Frontal cortex (tissue), 4 donors: Measurements from ENCODE around the gene MFSD12. TPM values are rescaled to one million over a fixed set of nuclear protein-coding genes. Genes with fewer than 3 reads are reported as not detected.
"Not testable (repeated sequence)": the region's sequence is repeated elsewhere in the genome, so short reads cannot be mapped to it uniquely, and the experiment has no call there.

Source experiments
- DNase-seq, 2 donors: peaks; one replicate each; pipeline ENCODE4 v3.0.0; 2012; ENCODE audit warnings: low spot score in 2 of 2
- FAIRE-seq: peaks from 2 replicates; lab custom pipeline; 2012; peaks lifted over from hg19 to GRCh38; lab: Jason Lieb, UNC
- total RNA-seq: library from RNA; depleted of rRNA; stranded (reverse); fragments of >200 nt; gene quantifications from one replicate; pipeline ENCODE4 v1.2.3, GENCODE V29; 2014
- donor health status: control.
- donor health status: control.
- donor health status: control.

The MFSD12 gene
- total RNA-seq, 1 donor from 2014 or later, result 35.9 TPM

GRCh38 chr19:3512562-3513228 is 44.7 kb downstream of the MFSD12 start:
- FAIRE-seq, result no peak

GRCh38 chr19:3511506-3512251 is 45.7 kb downstream of the MFSD12 start:
- FAIRE-seq, result no peak

More at GRCh38 chr19:3512562-3513228, 44.7 kb downstream of the MFSD12 start:
- no peak for DNase-seq

GRCh38 chr19:3510727-3511126 is 46.7 kb downstream of the MFSD12 start:
- FAIRE-seq, result no peak
- DNase-seq, result no peak

More at GRCh38 chr19:3511506-3512251, 45.7 kb downstream of the MFSD12 start:
- no peak for DNase-seq

GRCh38 chr19:3509566-3509989 is 47.8 kb downstream of the MFSD12 start:
- DNase-seq, result no peak
- FAIRE-seq, result no peak

GRCh38 chr19:3508771-3509535 is 48.4 kb downstream of the MFSD12 start:
- no peak for DNase-seq
- no peak for FAIRE-seq

- not testable (repeated sequence) for FAIRE-seq, DNase-seq
Observed at GRCh38 chr19:3508121-3508661, 49.2 kb downstream of the MFSD12 start.

GRCh38 chr19:3507371-3508120 is 49.8 kb downstream of the MFSD12 start:
- no peak for FAIRE-seq
- DNase-seq, result peak in 1 of 2 donors; percentile 65

GRCh38 chr19:3506384-3507340 is 50.7 kb downstream of the MFSD12 start:
- DNase-seq (no peak), FAIRE-seq (no peak)

- FAIRE-seq (no peak), DNase-seq (peak; percentile 99 to 100)
Observed at GRCh38 chr19:3505598-3506383, 51.6 kb downstream of the MFSD12 start, which contains the start of gene FZR1. Gene FZR1, plus strand, starts transcription at chr19:3506311. Its CDS starts 16,679 bp downstream, at chr19:3522990.

- FAIRE-seq (no peak), DNase-seq (no peak)
Observed at GRCh38 chr19:3504735-3505134, 52.7 kb downstream of the MFSD12 start.

- DNase-seq, result no peak
- FAIRE-seq, result no peak
Observed at GRCh38 chr19:3503036-3503572, 54.3 kb downstream of the MFSD12 start.

- DNase-seq (no peak), FAIRE-seq (no peak)
Observed at GRCh38 chr19:3501780-3502179, 55.6 kb downstream of the MFSD12 start.

GRCh38 chr19:3500429-3501101 is 56.8 kb downstream of the MFSD12 start, which contains the start of gene DOHH:
Gene DOHH, minus strand, starts transcription at chr19:3500674. Its CDS starts 3,860 bp downstream, at chr19:3496814.
- no peak for FAIRE-seq

GRCh38 chr19:3499738-3500428 is 57.5 kb downstream of the MFSD12 start:
- FAIRE-seq (no peak), DNase-seq (no peak)

More at GRCh38 chr19:3500429-3501101, 56.8 kb downstream of the MFSD12 start, which contains the start of gene DOHH:
- peak; percentile 88 to 91 for DNase-seq

GRCh38 chr19:3497757-3498520 is 59.4 kb downstream of the MFSD12 start:
- DNase-seq, result no peak
- FAIRE-seq, result no peak
